ENCODE measurements around the gene FHOD3.

FHOD3 gene

DNA sequence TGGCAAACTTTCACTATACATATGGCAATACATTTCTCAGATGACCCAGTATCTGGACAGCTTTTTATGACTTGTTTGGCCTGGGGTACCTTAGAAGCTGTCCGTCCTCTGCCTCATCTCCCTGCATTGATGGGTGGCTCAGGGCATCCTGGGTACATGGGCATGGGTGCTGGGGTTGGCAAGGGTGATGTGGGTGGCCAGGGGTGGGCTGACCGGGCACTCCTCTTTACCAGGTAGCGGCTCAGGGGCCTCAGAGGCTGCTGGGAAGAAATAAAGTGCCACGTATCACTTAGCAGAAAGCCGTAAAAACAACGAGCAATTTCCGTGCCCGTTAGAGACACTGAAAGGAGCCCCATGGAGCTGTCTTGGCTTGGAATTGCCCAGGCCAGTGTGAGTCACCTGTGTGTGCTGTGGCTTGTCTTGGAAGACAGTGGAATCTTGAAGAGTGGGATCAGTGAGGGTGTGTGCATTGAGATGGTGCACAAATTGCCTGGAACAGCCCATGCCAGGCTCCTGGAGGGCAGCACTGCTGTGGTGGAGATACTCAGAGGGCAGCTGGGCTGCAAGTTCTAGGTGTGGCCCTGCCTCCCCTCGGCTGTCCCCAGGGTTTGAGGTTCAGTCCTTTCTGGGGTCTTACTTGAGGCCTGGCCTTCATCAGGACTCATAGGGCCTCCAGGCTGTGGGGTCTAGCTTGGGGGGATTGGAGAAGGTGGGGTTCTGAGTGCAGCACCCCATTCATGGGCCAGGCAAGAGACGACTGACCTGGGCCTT, 88.8 kb downstream of the FHOD3 start:
- no peak for DNase-seq (ENCODE audit: low spot score)

DNA sequence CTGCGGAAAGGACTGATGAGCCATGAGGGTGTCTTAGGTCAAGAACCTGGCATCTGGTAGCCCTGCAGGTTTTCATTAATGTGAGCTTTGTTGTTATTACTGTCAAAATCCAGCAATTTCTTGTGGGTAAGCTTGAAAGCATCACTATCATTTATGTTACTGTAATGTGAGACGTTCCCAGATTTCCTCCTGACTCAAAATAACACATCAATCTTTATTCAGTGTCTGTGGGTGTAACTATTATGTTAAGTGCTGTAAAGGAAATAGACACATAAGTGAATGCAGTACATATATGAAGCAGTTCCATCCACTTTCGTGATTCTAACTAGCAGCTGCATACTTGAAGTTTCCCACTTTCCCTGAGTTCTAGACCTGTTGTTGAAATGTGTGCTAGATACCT, 89.8 kb downstream of the FHOD3 start:
- no peak for DNase-seq (ENCODE audit: low spot score)

DNA sequence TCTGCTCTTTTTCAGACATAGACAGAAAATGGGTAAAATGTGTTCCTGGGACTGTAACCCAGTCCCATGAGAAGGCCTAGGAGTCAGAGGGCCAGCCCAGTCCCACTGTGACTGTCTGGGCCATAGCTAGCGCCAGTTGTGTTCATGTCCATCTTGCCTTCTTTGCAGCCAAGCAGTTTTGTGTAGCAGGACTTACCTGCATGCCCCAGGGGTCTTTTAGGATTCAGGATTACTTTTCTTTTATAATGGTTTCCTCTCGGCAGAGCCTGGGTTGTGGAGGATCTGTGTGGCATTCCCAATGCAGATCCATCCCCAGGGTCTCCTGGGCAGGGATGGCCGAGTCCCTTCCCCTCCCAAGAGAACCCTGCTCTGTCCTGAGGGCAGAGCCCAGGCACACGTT, 90.8 kb downstream of the FHOD3 start:
- DNase-seq (ENCODE audit: low spot score) = no peak

DNA sequence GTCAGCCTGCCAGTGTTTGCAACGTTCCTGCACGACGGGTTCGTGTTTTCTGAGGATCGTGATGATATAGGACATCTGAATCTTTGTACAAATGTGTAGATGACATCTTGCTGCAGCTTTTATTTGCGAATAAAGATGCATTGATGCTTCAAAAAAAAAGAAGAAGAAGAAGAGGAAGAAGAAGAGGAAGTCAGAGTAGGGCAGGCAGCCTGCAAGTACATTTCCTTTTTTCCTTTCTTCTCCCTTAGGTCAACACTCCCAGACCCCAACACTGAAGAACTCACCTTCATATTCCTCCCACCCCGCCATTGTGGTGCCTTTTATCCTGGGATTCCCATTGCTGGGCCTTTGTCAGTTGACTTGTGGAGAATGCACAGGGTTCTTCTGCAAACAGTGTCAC, 91.5 kb downstream of the FHOD3 start:
- no peak for DNase-seq (ENCODE audit: low spot score)

DNA sequence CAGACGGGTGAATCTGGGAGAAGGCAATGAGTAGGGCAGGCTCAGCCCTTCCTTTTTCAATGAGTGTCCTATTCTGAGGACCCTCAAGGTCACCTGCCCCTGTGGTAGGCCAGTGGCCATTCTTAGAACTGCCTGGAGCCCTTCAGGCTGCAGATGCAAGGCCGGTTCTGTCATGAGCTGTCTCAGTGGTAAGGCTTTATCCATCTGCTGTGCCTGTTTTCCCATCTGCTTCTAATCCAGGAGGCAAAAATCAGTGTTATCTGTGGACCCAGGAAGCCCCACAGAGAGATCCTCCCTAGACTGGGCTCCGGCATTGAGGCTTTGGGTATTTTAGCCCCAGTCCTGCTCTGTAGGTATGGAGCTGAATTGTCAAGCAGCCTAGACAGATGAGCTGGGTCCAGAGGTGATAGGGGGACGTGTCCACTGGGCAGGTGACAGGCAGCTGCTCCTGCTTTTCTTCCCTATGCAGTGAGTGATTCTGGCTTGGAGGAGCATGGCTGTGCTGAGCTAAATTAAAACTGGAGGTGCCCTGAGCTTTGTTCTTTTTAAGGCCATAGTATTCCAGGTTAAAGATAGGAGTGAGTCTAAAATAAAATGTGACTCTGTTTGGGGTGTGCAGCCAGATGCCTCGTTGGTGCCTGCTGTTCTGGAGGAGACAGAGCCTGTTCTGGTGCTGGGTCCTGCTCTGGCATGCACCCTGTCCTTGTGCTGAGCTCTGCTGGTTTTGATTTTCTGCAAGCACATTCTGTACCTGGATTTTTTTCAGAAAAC, 92.5 kb downstream of the FHOD3 start:
- DNase-seq (ENCODE audit: low spot score) = no peak

DNA sequence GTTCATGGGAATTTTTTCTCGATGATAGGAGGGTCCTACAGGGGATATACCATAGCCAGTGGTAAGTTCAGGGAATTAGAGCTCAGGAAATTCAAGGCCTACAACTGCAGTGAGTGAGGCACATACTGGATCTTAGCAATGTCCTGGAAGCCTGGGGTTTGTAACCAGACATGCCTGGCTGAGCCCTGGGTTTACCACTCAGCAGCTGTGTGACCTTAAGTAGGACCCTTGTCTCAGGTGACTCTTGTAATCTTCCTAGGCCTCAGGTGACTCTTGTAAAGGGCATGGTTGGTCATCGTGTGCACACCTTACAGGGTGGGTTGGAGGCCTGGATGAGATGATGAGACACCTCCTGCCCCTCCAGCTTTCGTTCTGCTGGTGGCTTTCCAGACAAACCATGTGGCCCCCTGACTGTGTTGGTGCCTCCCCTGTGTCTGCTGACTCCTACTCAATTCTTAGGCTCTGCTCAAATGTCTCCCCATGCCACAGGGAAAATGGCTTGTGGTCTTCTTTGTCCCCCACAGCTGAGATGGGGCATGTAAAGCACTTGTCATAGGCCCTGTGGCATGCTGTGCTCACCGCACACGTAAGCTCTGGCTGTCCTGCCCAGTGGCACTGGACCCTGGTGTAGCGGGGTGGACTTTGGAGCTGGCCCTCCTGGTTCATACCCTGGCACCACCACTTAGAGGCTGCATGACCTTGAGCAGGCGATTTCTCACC, 94.1 kb downstream of the FHOD3 start:
- no peak for DNase-seq (ENCODE audit: low spot score)

DNA sequence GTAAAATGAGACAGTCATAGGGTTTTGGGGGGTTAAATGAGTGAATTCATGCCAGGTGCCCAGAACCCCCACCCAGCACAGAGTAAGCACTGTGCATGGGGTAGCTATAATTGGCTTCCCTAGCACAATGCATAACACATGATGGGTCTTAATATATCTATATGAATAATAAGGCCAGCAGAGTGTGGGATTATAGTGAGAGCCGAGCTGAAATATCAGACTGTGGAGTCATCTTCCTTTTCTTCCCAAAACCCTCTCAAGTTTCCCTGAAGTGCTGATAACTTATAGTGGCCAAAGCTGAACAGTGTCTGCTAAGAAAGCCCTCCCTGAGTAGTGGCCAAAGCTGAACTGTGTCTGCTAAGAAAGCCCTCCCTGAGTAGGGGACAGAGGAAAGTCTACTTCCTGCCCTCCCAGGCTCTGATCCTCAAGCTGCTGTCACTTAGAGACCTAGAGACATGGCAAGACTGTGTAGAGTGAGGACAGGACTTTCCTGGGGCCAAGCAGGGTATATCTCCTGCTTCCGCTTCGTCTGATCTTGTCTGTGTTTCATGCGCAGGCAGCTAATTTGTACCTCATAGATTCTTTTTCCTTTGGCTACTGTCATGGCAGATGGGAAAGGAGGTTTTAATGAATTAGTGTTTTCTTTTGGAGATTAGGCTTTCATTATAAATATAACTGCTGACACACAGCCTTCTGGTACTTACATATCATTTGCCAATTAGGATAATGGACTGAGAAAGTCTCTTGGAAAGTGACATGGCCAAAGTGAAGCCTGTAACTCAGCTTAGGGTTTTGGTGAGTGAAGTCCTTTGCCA, 94.9 kb downstream of the FHOD3 start:
- DNase-seq (ENCODE audit: low spot score) = no peak

DNA sequence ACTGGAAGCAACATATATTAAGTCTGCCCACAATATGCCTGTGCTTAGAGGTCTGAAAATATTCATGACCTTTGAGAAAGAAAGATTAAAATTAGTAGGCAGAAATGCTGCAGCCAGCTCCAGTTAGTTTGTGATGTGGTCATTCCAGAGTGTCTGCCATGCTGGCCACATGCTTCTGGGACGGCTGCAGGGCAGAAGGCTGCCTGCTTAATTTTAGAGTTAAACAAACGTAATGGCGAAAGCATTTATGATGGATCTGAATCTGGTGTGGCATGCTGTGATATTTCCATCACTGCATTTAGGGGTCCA, 95.4 kb downstream of the FHOD3 start:
- no peak for DNase-seq (ENCODE audit: low spot score)

DNA sequence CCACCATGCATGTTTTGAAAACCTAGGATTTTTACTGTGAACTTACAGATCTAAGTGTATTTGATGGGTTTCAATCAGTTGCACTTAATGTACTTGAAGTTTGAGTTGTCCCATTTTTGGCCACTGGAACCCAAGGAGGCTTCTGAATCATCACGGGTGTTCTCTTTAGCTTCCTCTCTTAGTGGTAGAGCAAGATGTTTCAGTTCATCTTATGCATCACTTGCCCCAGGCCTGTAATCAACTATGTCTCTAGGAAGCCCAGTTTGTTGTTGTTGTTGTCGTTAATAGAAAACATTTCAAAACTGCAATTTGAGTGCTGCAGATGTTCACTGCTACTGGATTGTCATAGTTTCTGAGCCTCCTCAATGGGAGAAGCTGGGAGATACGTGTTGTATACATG, 97.0 kb downstream of the FHOD3 start:
- no peak for DNase-seq (ENCODE audit: low spot score)

DNA sequence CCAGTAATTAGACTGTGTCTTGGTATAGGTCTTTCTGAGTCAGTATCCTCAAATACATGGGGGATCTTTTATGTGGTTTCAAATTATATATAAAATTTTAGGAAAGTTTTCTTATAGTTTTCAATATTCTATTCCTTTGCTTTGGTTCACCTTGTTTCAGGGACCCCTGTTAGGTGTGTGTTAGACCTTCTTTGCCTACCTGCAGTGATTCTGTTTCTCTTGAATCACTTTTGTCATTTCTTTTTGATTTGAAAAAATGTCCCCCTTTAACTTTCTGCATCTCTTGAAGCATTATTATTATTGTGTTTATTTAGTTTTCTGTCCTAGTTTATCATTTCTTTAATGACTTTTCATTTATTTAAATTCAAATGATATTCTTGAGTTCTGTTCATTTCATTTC, 98.7 kb downstream of the FHOD3 start:
- DNase-seq (ENCODE audit: low spot score) = no peak

DNA sequence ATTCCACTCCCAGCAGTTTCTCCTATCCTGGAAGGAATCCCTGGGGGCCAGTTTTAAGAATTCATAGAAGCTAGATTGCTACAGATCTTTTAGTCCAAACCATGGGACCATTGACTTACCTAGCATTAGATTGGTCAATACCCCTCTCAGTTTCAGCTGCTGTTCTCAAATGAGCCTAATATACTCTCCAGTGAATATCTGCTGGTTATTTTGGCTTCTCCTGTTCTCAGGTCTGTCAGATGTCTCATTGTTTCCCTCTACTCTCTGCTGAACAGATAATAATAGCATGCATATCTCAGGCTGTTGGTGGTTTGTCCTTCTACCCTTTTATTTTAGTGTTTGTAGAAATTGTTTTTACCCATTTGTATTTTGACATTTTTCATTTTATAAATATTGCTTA, 99.5 kb downstream of the FHOD3 start:
- no peak for DNase-seq (ENCODE audit: low spot score)

DNA sequence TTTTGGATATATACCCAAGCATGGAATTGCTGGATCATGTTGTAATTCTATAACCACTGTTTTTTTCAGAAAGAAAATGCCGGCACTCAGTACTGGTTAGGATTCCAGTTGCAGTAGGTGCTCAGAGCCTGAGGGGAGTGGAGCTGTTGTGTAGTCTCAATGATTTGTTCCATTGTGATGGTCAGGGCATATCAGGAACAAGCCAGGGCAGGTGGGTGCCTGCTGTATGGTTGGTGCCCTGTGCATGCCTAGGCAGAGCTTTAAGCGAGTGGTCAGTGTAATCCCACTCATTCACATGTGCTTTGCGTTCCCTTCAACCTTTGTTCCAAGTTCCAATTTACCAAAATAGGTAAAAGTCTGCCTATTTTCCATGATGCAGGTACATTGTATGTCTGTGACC, 100.9 kb downstream of the FHOD3 start:
- DNase-seq (ENCODE audit: low spot score) = no peak

DNA sequence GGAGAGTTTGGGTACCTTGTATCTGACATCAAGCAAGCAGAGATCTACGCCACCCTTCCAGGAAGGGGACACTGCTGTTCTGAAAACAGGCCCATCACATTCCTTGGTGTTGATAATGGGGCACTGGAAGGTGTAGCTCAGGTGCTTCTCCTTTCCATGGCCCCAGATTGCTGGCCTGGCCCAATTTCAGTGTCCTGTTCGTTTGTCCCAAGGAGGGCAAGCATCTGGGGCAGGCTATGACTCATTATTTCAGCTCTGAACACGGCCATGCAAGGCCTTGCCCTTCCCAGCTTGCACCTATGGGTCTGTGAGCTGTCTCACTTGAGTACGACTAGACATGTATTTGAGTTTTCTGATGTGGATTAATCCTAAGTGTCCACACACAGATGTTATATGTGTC, 101.5 kb downstream of the FHOD3 start:
- no peak for DNase-seq (ENCODE audit: low spot score)

DNA sequence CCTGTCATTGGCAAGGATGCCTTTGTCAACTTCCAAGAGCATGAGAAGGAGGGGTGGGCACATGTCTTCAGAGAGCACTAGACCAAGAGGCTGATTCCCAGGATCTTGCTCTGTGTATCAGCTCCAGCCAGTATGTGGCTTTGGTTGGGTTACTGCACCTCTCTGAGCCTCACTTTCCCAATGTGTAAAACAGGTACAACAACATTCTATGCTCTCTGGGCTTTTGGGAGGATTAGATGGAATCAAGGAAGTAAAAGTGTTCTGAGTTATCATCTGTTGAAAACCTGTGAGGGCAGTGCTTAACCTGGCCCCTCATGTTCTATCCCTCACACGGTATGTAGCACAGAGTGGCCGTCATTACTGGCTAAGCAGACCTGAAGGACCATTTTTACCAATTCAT, 103.9 kb downstream of the FHOD3 start:
- no peak for DNase-seq (ENCODE audit: low spot score)

DNA sequence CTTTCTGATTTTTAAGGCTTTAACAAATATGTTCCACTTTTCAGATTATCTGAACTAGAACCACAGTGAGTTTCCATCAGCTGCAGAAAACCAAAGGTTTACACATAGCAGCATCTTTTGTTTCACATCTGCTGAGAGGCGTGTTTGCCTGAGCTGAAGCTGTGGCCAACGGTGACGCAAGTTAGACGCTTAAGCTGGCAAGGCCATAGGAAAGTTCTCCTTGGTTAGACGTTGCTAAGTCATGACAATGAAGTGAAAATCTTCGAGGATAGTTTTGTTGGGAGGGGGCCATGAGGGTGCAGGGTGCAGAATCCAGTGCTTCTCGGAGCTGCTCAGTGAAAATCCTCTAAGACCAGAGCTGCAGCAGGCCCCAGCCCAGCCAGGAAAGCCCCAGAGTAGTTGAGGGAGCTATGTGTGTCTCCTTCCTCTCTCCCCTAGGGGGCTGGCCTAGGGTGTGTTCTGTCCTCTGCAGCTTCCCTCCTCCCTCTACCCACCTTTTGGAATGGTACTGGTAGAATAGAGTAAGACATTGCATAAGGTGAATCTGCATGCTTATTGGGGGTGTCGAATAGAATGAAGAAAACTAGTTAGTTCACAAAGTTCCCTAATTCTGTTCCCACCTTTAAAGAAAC, 105.4 kb downstream of the FHOD3 start:
- DNase-seq (ENCODE audit: low spot score) = no peak

DNA sequence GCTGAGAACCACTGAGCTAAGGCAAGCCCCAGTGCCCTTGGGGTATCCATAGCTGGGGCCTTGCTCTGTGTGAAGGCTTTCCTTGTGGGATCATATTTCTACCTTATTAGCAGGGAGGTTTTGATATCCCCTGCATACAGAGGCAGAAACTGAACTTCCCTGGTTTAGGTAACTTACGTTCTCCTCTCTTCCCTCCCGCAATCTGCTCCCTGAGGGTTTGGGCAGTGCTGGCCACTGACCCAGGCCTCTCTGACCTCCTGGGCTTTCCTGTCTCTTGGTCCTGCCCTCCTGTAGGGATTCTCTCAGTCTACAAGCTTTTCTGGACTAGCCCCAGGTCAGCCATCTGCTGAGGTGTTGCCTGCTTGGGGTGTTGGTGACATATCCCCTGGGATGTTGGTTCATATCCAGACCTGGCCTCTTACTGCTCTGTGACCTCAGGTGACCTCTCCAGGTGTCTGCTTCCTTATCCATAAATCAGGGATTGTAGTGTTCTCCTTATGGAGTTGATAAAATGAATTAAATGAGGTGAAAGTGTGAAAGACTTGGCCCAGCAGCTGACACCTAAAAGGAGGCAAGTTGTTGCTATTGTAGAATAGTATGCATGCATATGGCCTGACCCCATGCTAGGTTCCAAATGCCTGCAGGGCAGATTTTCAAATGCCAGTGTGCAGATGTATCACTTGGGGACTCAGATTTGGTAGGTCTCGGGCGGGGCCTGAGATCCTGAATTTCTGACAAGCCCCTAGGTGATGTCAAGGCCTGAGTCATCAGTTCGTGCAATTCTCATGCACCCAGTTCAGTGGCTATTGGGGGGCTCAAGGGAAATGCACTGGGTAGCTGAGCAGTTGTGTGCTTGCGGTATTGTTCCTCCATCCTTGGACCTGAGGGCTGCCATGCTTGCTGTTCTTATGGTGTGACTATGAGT, 106.6 kb downstream of the FHOD3 start:
- no peak for DNase-seq (ENCODE audit: low spot score)

DNA sequence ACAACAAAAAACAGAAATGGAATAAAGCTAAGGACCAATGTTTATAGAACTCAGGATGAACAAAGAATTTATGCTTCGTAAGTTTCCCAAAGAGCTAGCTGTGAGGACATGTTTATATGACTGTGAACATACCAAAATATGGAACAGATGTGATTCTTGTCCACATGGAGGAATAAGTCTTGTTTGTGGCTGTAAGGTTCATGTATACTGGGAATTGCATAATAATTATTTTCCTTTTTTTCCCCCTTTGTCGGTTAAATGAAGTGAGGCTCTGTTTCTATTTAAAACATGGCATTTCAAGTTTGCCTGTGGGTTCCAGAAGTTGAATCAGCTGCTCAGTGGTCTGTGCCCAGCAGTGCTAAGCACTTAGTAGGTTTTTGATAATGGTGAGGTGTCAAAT, 108.1 kb downstream of the FHOD3 start:
- no peak for DNase-seq (ENCODE audit: low spot score)

DNA sequence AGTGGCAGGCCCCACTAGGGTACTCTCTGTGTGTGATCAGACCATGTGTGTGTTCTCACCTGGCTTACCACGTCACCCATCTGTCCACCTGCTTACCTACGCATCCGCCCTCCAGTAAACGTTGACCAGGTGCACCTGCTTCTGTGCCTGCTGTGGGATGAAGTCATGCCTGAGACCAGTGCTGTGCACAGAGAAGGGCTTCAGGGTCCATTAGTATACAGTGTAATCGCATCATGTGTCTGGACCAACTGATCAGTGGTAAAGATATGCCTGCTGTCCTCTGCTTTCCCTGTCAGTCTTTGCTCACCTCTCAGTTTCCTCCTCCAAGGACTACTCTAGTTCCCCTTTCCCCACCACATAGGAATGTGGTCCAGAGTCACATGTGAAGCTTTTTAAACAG, 109.3 kb downstream of the FHOD3 start:
- DNase-seq (ENCODE audit: low spot score) = no peak

DNA sequence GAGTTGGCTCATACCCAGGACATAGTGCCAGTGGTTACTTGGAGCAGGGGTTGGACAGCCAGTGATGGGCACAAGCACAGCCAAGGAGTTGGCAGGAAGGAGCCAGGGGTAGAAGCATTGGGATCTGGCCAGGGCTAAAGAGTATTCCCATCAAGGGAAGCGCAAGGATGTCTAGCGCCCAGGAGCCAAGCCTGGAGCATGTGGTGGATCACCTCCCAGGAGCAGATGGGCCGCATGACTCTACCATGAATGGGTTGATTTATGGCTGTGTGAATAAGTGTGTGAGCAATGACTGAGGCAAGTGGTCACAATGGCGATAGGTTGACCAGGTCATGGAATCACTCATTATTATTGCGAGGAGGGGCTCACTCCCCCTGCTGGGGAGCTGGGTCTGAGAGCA, 111.1 kb downstream of the FHOD3 start:
- DNase-seq (ENCODE audit: low spot score) = no peak

DNA sequence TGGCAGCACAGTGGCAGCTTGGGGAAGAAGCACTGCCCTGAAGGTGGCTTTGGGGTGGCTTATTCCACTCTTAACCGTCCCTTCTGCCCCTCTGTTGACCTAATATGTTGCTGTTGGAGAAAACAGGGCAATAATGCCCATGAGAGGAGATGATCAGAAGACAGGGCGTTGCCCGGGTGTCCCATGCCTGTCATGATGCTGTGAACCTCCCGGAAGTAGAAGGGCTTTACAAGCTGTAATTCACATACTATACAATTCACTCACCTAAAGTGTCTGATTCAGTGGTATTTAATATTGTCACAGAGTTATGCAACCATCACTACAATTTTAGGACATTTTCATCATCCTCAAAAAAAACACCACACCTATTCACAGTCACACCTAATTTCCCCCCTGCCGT, 112.3 kb downstream of the FHOD3 start:
- DNase-seq (ENCODE audit: low spot score) = no peak

DNA sequence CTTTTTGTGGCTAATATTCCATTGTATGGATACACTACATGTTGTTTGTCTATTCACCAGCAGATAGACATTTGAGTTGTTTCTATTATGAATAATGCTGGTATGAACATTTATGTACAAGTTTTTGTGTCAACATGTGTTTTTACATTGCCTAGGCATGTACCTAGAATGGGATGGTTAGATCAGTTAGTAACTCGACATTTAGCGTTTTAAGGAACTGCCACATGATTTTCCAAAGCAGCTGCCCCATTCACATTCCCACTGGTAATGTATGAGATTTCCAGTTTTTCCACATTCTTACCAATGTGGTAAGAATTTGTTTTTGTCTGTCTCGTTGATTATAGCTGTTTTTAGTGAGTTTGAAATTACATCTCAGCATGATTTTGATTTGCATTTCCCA, 112.8 kb downstream of the FHOD3 start:
- DNase-seq (ENCODE audit: low spot score) = no peak
